Measurements from ENCODE around the gene KCNJ8. TPM values are rescaled to one million over a fixed set of nuclear protein-coding genes. Genes with fewer than 3 reads are reported as not detected.
"Not testable (repeated sequence)": the region's sequence is repeated elsewhere in the genome, so short reads cannot be mapped to it uniquely, and the experiment has no call there.

KCNJ8 gene
- total RNA-seq, 1 donor from 2014 or later, result 51.3 TPM

- TF ChIP-seq CTCF (IDR thresholded peaks at IDR 0.05; ENCODE audit: borderline replicate concordance), result no peak
- peaks cover 47% of the 10 kb centered on the region for H3K4me1 ChIP-seq
- intact Hi-C loops (cut with micrococcal nuclease), result no loop called here
- H3K36me3 ChIP-seq, result peaks cover 31% of the 10 kb centered on the region
- DNase-seq, result no peak
- no peaks in the 10 kb centered on the region for H3K9me3 ChIP-seq (replicated peaks)
- no peak overlapping the region for H3K4me3 ChIP-seq
- peak overlapping the region; percentile 71 for H3K27ac ChIP-seq (replicated peaks)
- H3K27me3 ChIP-seq (ENCODE audit: low read depth), result no peaks in the 10 kb centered on the region
Observed at GRCh38 chr12:21815306-21816062, 41.0 kb upstream of the KCNJ8 start.

DNA sequence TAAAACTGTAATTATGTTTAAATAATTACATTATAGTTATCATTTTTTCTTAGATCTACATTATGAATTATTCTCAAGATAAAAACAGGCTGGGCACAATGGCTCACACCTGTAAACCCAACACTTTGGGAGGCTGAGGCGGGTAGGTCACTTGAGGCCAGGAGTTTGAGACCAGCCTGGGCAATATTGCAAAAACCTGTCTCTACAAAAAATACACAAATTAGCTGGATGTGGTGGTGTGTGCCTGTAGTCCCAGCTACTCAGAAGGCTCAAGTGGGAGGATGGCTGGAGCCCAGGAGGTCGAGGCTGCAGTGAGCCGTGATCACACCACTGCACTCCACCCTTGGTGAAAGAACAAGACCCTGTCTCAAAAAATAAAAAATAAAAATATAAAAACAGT lies 40.3 kb upstream of the KCNJ8 start:
- no peak overlapping the region for H3K4me3 ChIP-seq
- DNase-seq, result no peak
- intact Hi-C loops (cut with micrococcal nuclease), result no loop called here
- no peaks in the 10 kb centered on the region for H3K27me3 ChIP-seq (ENCODE audit: low read depth)
- no peak for TF ChIP-seq CTCF (IDR thresholded peaks at IDR 0.05; ENCODE audit: borderline replicate concordance)
- H3K27ac ChIP-seq (replicated peaks), result peak overlapping the region; percentile 71
- peaks cover 41% of the 10 kb centered on the region for H3K4me1 ChIP-seq
- H3K36me3 ChIP-seq, result peaks cover 38% of the 10 kb centered on the region
- H3K9me3 ChIP-seq (replicated peaks), result no peaks in the 10 kb centered on the region

DNA sequence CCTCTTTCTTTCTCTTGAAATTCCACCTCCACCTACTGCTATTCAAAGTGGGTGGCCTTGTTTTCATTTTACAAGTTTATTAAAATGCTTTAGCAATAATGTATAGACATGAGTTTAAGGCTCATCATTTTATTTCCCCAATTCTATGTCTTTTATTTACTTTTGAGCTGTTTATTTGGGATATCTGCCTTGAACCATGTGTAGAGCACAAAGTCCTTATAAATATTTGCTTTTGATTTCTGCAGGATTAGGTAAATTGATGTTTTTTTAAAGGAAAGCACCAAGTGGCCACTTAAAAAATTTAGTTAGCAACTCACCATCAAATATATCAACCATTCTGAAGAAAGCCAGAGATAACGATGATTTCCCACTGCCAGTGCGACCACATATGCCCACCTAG lies 39.8 kb upstream of the KCNJ8 start:
- DNase-seq, result no peak
- Histone ChIP-seq H3K27ac (replicated peaks) (peak overlapping the region; percentile 71), H3K27me3 (ENCODE audit: low read depth) (no peaks in the 10 kb centered on the region), H3K4me3 (no peak overlapping the region), H3K4me1 (peaks cover 38% of the 10 kb centered on the region), H3K36me3 (peaks cover 42% of the 10 kb centered on the region), H3K9me3 (replicated peaks) (no peaks in the 10 kb centered on the region)
- intact Hi-C loops (cut with micrococcal nuclease), result no loop called here
- TF ChIP-seq CTCF (IDR thresholded peaks at IDR 0.05; ENCODE audit: borderline replicate concordance), result no peak

GRCh38 chr12:21813751-21814150 lies 39.2 kb upstream of the KCNJ8 start:
- TF ChIP-seq CTCF (IDR thresholded peaks at IDR 0.05; ENCODE audit: borderline replicate concordance), result no peak
- intact Hi-C loops (cut with micrococcal nuclease), result no loop called here
- Histone ChIP-seq H3K9me3 (replicated peaks) (no peaks in the 10 kb centered on the region), H3K4me3 (no peak overlapping the region), H3K27ac (replicated peaks) (peak overlapping the region; percentile 71), H3K36me3 (peaks cover 44% of the 10 kb centered on the region), H3K27me3 (ENCODE audit: low read depth) (no peaks in the 10 kb centered on the region), H3K4me1 (peaks cover 36% of the 10 kb centered on the region)
- no peak for DNase-seq

- Histone ChIP-seq H3K4me3 (no peak overlapping the region), H3K36me3 (peaks cover 44% of the 10 kb centered on the region), H3K9me3 (replicated peaks) (no peaks in the 10 kb centered on the region), H3K4me1 (peaks cover 32% of the 10 kb centered on the region), H3K27me3 (ENCODE audit: low read depth) (no peaks in the 10 kb centered on the region), H3K27ac (replicated peaks) (peak overlapping the region; percentile 71)
- intact Hi-C loops (cut with micrococcal nuclease), result no loop called here
- DNase-seq, result no peak
- no peak for TF ChIP-seq CTCF (IDR thresholded peaks at IDR 0.05; ENCODE audit: borderline replicate concordance)
Observed at GRCh38 chr12:21813125-21813524, 38.6 kb upstream of the KCNJ8 start.

GRCh38 chr12:21812340-21812739 lies 37.8 kb upstream of the KCNJ8 start:
- DNase-seq; intact Hi-C loops (cut with micrococcal nuclease); H3K4me3 ChIP-seq; H3K27me3 ChIP-seq (ENCODE audit: low read depth); H3K9me3 ChIP-seq (replicated peaks): not testable (repeated sequence)
- H3K4me1 ChIP-seq, result peaks cover 30% of the 10 kb centered on the region
- peak overlapping the region; percentile 71 for H3K27ac ChIP-seq (replicated peaks)
- H3K36me3 ChIP-seq, result peaks cover 45% of the 10 kb centered on the region
